Measurements from ENCODE around the gene ZNF433.

Gene ZNF433

DNA sequence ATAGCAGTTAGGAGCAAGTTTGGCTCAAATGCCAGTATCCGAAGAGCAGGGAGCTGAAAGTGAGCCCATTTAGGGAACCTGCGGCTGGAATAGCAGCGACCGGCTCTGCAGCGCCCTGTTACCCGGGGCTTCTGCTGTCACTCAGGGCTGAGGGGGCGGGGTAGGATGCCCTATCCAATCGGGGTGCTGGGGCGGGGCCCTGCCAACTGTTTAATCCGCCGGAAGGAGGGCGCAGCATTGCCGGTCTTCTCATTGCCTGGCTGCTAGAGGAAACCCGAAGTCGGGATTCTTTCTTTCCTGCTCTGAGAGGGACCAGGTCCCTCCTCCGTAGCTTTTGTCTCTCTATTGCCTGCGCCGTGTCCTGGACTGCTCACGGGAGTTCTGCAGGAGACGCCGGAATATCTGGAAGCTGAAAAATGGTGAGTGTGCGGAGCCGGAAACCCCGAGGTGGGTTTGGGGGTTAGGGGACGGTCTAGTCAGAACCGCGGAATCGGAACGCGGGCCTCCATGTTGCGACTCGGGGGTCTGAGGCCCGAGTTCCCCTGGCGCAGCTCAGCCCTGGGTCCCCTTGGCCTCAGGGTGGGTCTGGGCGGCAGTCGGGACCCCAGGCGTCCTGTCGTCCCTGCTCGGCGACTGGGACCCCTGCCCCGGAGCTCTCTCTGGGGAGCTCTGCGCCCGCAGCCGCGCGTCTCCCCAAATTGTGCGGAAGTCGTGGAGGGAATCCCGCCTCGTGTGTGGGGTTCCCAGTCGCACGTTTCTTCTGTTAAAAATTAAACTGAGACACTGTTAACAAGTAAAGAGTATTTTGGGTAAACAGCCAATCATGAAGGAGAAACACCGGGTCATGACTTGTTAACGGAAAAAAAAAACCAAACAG, 47.8 kb downstream of the ZNF433 start:
- TF ChIP-seq, protein P1, sequence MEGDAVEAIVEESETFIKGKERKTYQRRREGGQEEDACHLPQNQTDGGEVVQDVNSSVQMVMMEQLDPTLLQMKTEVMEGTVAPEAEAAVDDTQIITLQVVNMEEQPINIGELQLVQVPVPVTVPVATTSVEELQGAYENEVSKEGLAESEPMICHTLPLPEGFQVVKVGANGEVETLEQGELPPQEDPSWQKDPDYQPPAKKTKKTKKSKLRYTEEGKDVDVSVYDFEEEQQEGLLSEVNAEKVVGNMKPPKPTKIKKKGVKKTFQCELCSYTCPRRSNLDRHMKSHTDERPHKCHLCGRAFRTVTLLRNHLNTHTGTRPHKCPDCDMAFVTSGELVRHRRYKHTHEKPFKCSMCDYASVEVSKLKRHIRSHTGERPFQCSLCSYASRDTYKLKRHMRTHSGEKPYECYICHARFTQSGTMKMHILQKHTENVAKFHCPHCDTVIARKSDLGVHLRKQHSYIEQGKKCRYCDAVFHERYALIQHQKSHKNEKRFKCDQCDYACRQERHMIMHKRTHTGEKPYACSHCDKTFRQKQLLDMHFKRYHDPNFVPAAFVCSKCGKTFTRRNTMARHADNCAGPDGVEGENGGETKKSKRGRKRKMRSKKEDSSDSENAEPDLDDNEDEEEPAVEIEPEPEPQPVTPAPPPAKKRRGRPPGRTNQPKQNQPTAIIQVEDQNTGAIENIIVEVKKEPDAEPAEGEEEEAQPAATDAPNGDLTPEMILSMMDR (IDR thresholded peaks at IDR 0.05): peak in 1 of 2 experiments; percentile 13
- Histone ChIP-seq H3K4me3 (peak overlapping the region; percentile 69 to 79), H3K27me3 (no peaks in the 10 kb centered on the region), H3K9me3 (peaks cover 0 to 2% (median 0%) of the 10 kb centered on the region in 3 donors), H3K36me3 (no peaks in the 10 kb centered on the region), H3K4me1 (no peaks in the 10 kb centered on the region), H3K27ac (peak overlapping the region; percentile 81 to 86)
- DNase-seq: peak; percentile 98 to 99
- intact Hi-C loops (cut with DNase I; ENCODE audit: low total_unique reads): loop anchor here (2.0 to 5.0 kb wide), 3 partner anchors 23 to 190 kb away; partner anchors contain the start of genes ZNF491 and ZNF763

DNA sequence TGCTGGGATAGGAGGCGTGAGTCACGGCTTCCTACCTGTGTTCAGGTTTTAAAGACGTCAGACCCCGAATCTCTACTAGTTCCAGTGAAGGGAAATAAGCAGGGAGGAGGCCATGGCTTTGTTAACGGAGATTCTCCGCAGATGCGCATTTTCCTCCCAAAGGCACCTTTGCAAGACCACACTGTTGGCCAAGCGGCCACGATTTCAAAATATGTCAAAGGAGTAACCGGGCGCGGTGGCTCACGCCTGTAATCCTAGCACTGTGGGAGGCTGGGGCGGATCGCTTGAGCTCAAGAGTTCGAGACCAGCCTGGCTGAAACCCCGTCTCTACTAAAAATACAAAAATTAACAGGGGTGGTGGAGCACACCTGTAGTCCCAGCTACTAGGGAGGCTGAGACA, 48.7 kb downstream of the ZNF433 start:
- H3K9me3 ChIP-seq: peaks cover 0 to 9% (median 5%) of the 10 kb centered on the region in 3 donors
- H3K27ac ChIP-seq: no peak overlapping the region
- TF ChIP-seq, protein P1 (IDR thresholded peaks at IDR 0.05): no peak
- no peaks in the 10 kb centered on the region for H3K27me3 ChIP-seq
- H3K4me1 ChIP-seq: no peaks in the 10 kb centered on the region
- no peak for DNase-seq
- intact Hi-C loops (cut with DNase I; ENCODE audit: low total_unique reads): loop anchor here (2.0 to 5.0 kb wide), 2 partner anchors 60 to 189 kb away; partner anchors contain the start of gene ZNF491
- no peaks in the 10 kb centered on the region for H3K36me3 ChIP-seq
- no peak overlapping the region for H3K4me3 ChIP-seq

- Histone ChIP-seq H3K27me3 (no peaks in the 10 kb centered on the region), H3K9me3 (peaks cover 0 to 26% (median 18%) of the 10 kb centered on the region in 3 donors), H3K36me3 (peaks cover 1 to 15% (median 3%) of the 10 kb centered on the region in 3 donors), H3K4me3 (no peak overlapping the region), H3K27ac (no peak overlapping the region), H3K4me1 (no peaks in the 10 kb centered on the region)
- TF ChIP-seq, protein P1 (IDR thresholded peaks at IDR 0.05): no peak
- no peak for DNase-seq
- intact Hi-C loops (cut with DNase I; ENCODE audit: low total_unique reads): loop anchor here (5.0 kb wide), 1 partner anchor 188 kb away; the partner anchor contains the start of gene ZNF491
Observed at GRCh38 chr19:11984986-11985385, 50.5 kb downstream of the ZNF433 start.

- Histone ChIP-seq H3K27ac (no peak overlapping the region), H3K4me3 (no peak overlapping the region), H3K36me3 (peaks cover 26 to 39% (median 28%) of the 10 kb centered on the region in 3 donors), H3K4me1 (no peaks in the 10 kb centered on the region), H3K27me3 (no peaks in the 10 kb centered on the region), H3K9me3 (peaks cover 0 to 51% (median 43%) of the 10 kb centered on the region in 3 donors)
- intact Hi-C loops (cut with DNase I; ENCODE audit: low total_unique reads): no loop called here
- DNase-seq: no peak
- TF ChIP-seq, protein P1 (IDR thresholded peaks at IDR 0.05): no peak
Observed at GRCh38 chr19:11982526-11982925, 53.0 kb downstream of the ZNF433 start.

GRCh38 chr19:11979527-11979926, 56.0 kb downstream of the ZNF433 start:
- TF ChIP-seq, protein P1 (IDR thresholded peaks at IDR 0.05): no peak
- Histone ChIP-seq H3K36me3 (peaks cover 37 to 50% (median 47%) of the 10 kb centered on the region in 3 donors), H3K4me1 (no peaks in the 10 kb centered on the region), H3K9me3 (peaks cover 0 to 70% (median 50%) of the 10 kb centered on the region in 3 donors), H3K4me3 (no peak overlapping the region), H3K27ac (no peak overlapping the region), H3K27me3 (no peaks in the 10 kb centered on the region)
- intact Hi-C loops (cut with DNase I; ENCODE audit: low total_unique reads): no loop called here
- DNase-seq: no peak
